Fibroblast of villous mesenchyme (primary cell): ENCODE measurements around the gene RTP5. TPM values are rescaled to one million over a fixed set of nuclear protein-coding genes. Genes with fewer than 3 reads are reported as not detected.

Source experiments
- DNase-seq: peaks from one replicate; pipeline ENCODE4 v3.0.0-alpha.2; 2010; ENCODE audit warnings: low read depth
- H3K4me3 ChIP-seq: 2 replicates; pipeline ENCODE4 v1.5.1; 2011; ENCODE audit warnings: low read depth, mild to moderate bottlenecking, low read length
- CTCF ChIP-seq: IDR thresholded peaks from 2 replicates; pipeline ENCODE4 v1.5.1; 2012; ENCODE audit warnings: low read depth, mild to moderate bottlenecking, low read length; ENCODE audit not compliant: insufficient read depth
- total RNA-seq: library from RNA; depleted of rRNA; stranded (reverse); fragments of >200 nt; gene quantifications from 2 replicates; pipeline ENCODE4 v1.2.3, GENCODE V29; 2012

The RTP5 gene
- total RNA-seq, 1 donor: not detected

GRCh38 chr2:241852116-241852980 is 17.2 kb upstream of the RTP5 start:
- no peak overlapping the region for H3K4me3 ChIP-seq
- no peak for DNase-seq
- TF ChIP-seq CTCF: no peak

- no peak for TF ChIP-seq CTCF
- no peak overlapping the region for H3K4me3 ChIP-seq
- DNase-seq: no peak
Measured at GRCh38 chr2:241852981-241853631, 16.4 kb upstream of the RTP5 start.

GRCh38 chr2:241853651-241854341 is 15.7 kb upstream of the RTP5 start:
- DNase-seq: no peak
- TF ChIP-seq CTCF: no peak

GRCh38 chr2:241854342-241855244 is 14.9 kb upstream of the RTP5 start:
- no peak overlapping the region for H3K4me3 ChIP-seq
- no peak for DNase-seq
- TF ChIP-seq CTCF: no peak

More at GRCh38 chr2:241853651-241854341, 15.7 kb upstream of the RTP5 start:
- H3K4me3 ChIP-seq: no peak overlapping the region

- no peak overlapping the region for H3K4me3 ChIP-seq
- DNase-seq: no peak
- TF ChIP-seq CTCF: no peak
Measured at GRCh38 chr2:241855245-241855887, 14.2 kb upstream of the RTP5 start.
